PC-9 (cell line): Measurements from ENCODE around the gene TMTC3.

ENCODE experiments used
- EZH2 ChIP-seq: fragments of 200-600 bp; sonication (generic); IDR thresholded peaks from 2 replicates; pipeline ENCODE4 v1.8.0; 2017; ENCODE audit warnings: antibody characterized with exemption, low read depth
- TF ChIP-seq, protein P1 (sequence below): fragments of 200-600 bp; sonication (generic); conservative IDR thresholded peaks from 2 replicates; pipeline ENCODE4 v1.6.1; 2017; ENCODE audit warnings: mixed run types, antibody characterized with exemption, mild to moderate bottlenecking, moderate library complexity

DNA sequence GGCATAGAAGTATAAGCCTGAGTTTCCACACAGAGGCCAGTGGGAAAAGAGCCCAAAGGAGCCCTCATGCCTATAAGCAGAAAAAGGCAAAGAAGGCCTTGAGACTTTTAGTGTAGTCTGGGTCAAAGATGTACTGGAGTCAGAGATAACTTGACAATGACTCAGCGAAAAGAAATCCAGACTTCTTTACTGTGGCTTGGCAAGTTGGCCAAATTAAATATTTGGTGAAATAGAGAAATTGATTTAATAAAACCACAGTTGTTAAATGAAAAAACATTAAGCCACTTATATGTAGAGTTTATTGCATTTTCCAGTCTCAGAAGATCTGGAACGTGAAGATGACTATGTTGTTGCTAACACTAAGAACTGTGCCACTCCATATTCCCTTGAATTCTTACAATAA is 105.1 kb downstream of the TMTC3 start:
- TF ChIP-seq, protein P1, sequence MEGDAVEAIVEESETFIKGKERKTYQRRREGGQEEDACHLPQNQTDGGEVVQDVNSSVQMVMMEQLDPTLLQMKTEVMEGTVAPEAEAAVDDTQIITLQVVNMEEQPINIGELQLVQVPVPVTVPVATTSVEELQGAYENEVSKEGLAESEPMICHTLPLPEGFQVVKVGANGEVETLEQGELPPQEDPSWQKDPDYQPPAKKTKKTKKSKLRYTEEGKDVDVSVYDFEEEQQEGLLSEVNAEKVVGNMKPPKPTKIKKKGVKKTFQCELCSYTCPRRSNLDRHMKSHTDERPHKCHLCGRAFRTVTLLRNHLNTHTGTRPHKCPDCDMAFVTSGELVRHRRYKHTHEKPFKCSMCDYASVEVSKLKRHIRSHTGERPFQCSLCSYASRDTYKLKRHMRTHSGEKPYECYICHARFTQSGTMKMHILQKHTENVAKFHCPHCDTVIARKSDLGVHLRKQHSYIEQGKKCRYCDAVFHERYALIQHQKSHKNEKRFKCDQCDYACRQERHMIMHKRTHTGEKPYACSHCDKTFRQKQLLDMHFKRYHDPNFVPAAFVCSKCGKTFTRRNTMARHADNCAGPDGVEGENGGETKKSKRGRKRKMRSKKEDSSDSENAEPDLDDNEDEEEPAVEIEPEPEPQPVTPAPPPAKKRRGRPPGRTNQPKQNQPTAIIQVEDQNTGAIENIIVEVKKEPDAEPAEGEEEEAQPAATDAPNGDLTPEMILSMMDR, result no peak
- TF ChIP-seq EZH2, result no peak
